PC-3 (cell line): Measurements from ENCODE around the gene WDFY4. TPM values are rescaled to one million over a fixed set of nuclear protein-coding genes. Genes with fewer than 3 reads are reported as not detected.

Experiments used
- ATAC-seq: fragments of 200-7000 bp; cut with Tn5 transposase; 2 replicates; pipeline ENCODE4 v1.9.1; 2020; ENCODE audit warnings: mild to moderate bottlenecking, moderate library complexity
- BruUV-seq: library from RNA; stranded (reverse); fragments of 400-500 nt; replicated peaks from 2 replicates; lab custom pipeline; 2021; lab: Mats Ljungman, UMichigan
- CTCF ChIA-PET: fragments of 300-600 bp; sonication (Branson Sonifier 250); formaldehyde crosslinking; loops from one replicate; lab custom pipeline; 2022; ENCODE audit warnings: antibody characterized with exemption; lab: Charles Lee
- POLR2A ChIA-PET: fragments of 300-600 bp; sonication (Branson Sonifier 250); formaldehyde crosslinking; loops from one replicate; lab custom pipeline; 2022; ENCODE audit warnings: antibody characterized with exemption; ENCODE audit not compliant: unreplicated experiment; lab: Charles Lee
- DNase-seq: peaks from one replicate; pipeline ENCODE4 v3.0.0-alpha.2; 2015
- H2AFZ ChIP-seq: fragments of 300-600 bp; sonication (generic); 2 replicates; pipeline ENCODE4 v1.6.0; 2016; ENCODE audit warnings: antibody characterized with exemption, low read length
- H3F3A ChIP-seq: fragments of 300-600 bp; sonication (generic); one replicate; pipeline ENCODE4 v1.6.0; 2017; ENCODE audit warnings: antibody characterized with exemption, low read length, control low read depth, mild to moderate bottlenecking; ENCODE audit not compliant: unreplicated experiment
- H3K27ac ChIP-seq: fragments of 300-600 bp; sonication (generic); 2 replicates; pipeline ENCODE4 v1.5.1; 2016; ENCODE audit warnings: mild to moderate bottlenecking, low read length
- H3K27me3 ChIP-seq: fragments of 300-600 bp; sonication (generic); 2 replicates; pipeline ENCODE4 v1.6.1; 2016; ENCODE audit warnings: low read length, mixed read lengths
- H3K36me3 ChIP-seq: fragments of 300-600 bp; sonication (generic); 2 replicates; pipeline ENCODE4 v1.6.1; 2016; ENCODE audit warnings: low read depth, mixed run types, low read length, mixed read lengths
- H3K4me1 ChIP-seq: fragments of 300-600 bp; sonication (generic); 2 replicates; pipeline ENCODE4 v1.5.1; 2016; ENCODE audit warnings: low read length; ENCODE audit not compliant: insufficient read depth
- H3K4me2 ChIP-seq: fragments of 300-600 bp; sonication (generic); 2 replicates; pipeline ENCODE4 v1.6.0; 2016; ENCODE audit warnings: low read length
- H3K4me3 ChIP-seq: fragments of 300-600 bp; sonication (generic); 2 replicates; pipeline ENCODE4 v1.5.1; 2016; ENCODE audit warnings: mild to moderate bottlenecking, low read length, mixed read lengths
- H3K79me2 ChIP-seq: fragments of 300-600 bp; sonication (generic); 2 replicates; pipeline ENCODE4 v1.6.1; 2017; ENCODE audit warnings: low read length, mixed read lengths
- H3K9ac ChIP-seq: fragments of 300-600 bp; sonication (generic); 2 replicates; pipeline ENCODE4 v1.6.0; 2016; ENCODE audit warnings: mild to moderate bottlenecking, low read length
- H3K9me2 ChIP-seq: fragments of 300-600 bp; sonication (generic); replicated peaks from 2 replicates; pipeline ENCODE4 v1.6.1; 2016; ENCODE audit warnings: mixed run types, low read length, mixed read lengths
- H3K9me3 ChIP-seq: fragments of 300-600 bp; sonication (generic); 2 replicates; pipeline ENCODE4 v1.6.1; 2016; ENCODE audit warnings: low read length, mixed read lengths
- H4K20me1 ChIP-seq: fragments of 300-600 bp; sonication (generic); 2 replicates; pipeline ENCODE4 v1.6.1; 2016; ENCODE audit warnings: low read length, mixed read lengths
- CTCF ChIP-seq: fragments of 300-600 bp; sonication (generic); conservative IDR thresholded peaks from 2 replicates; pipeline ENCODE4 v1.5.1; 2017; ENCODE audit warnings: antibody characterized with exemption, low read depth, mild to moderate bottlenecking, low read length
- EZH2 ChIP-seq: fragments of 300-600 bp; sonication (generic); IDR thresholded peaks from one replicate; pipeline ENCODE4 v1.6.1; 2017; ENCODE audit warnings: antibody characterized with exemption, mild to moderate bottlenecking, low read length; ENCODE audit not compliant: unreplicated experiment
- EZH2phosphoT487 ChIP-seq: fragments of 300-600 bp; sonication (generic); IDR thresholded peaks from 2 replicates; pipeline ENCODE4 v1.6.1; 2018; ENCODE audit warnings: mild to moderate bottlenecking, antibody characterized with exemption, low read length, borderline replicate concordance
- intact Hi-C: fragments of 100-400 bp; cut with micrococcal nuclease; formaldehyde crosslinking; loops from 2 replicates; pipeline ENCODE4 v1.9.0; 2023
- total RNA-seq: library from RNA; depleted of rRNA; stranded (reverse); fragments of >200 nt; gene quantifications from 2 replicates; pipeline ENCODE4 v1.2.3, GENCODE V29; 2014

The WDFY4 gene
- total RNA-seq, 1 experiment from 2014 or later: not detected

- DNase-seq (no peak), ATAC-seq (no peak)
- Histone ChIP-seq H3K9me2 (no peaks in the 10 kb centered on the region), H3F3A (no peaks in the 10 kb centered on the region), H3K4me2 (no peak overlapping the region), H3K27me3 (peaks cover 59% of the 10 kb centered on the region), H3K9ac (no peak overlapping the region), H3K9me3 (no peaks in the 10 kb centered on the region), H3K79me2 (no peaks in the 10 kb centered on the region), H2AFZ (no peak overlapping the region), H4K20me1 (no peaks in the 10 kb centered on the region), H3K4me1 (no peaks in the 10 kb centered on the region), H3K36me3 (no peaks in the 10 kb centered on the region), H3K27ac (no peak overlapping the region), H3K4me3 (no peak overlapping the region)
- no TSS peak for BruUV-seq
- intact Hi-C loops: no loop called here
- ChIA-PET CTCF (no interaction called here), POLR2A (no interaction called here)
- TF ChIP-seq CTCF: no peak
- no peak for TF ChIP-seq EZH2
- no peak for TF ChIP-seq EZH2phosphoT487
Observed at GRCh38 chr10:49008091-49008490, 323.4 kb downstream of the WDFY4 start.

GRCh38 chr10:49008505-49009198 lies 324.0 kb downstream of the WDFY4 start:
- no peak overlapping the region for H3K27ac ChIP-seq
- H3K36me3 ChIP-seq: no peaks in the 10 kb centered on the region
- no peaks in the 10 kb centered on the region for H3K9me3 ChIP-seq
- peaks cover 65% of the 10 kb centered on the region for H3K27me3 ChIP-seq
- POLR2A ChIA-PET: no interaction called here
- TF ChIP-seq EZH2phosphoT487 (no peak), EZH2 (no peak), CTCF (no peak)
- no peaks in the 10 kb centered on the region for H3F3A ChIP-seq
- CTCF ChIA-PET: no interaction called here
- no peak for ATAC-seq
- H3K4me2 ChIP-seq: no peak overlapping the region
- H3K9ac ChIP-seq: no peak overlapping the region
- no peaks in the 10 kb centered on the region for H3K79me2 ChIP-seq
- H3K9me2 ChIP-seq: no peaks in the 10 kb centered on the region
- no peaks in the 10 kb centered on the region for H4K20me1 ChIP-seq
- no peaks in the 10 kb centered on the region for H3K4me1 ChIP-seq
- no peak overlapping the region for H2AFZ ChIP-seq
- H3K4me3 ChIP-seq: no peak overlapping the region
- intact Hi-C loops: no loop called here
- no peak for DNase-seq
- BruUV-seq: no TSS peak

GRCh38 chr10:49009199-49009979 lies 324.7 kb downstream of the WDFY4 start:
- ChIA-PET POLR2A (no interaction called here), CTCF (no interaction called here)
- intact Hi-C loops: no loop called here
- H4K20me1 ChIP-seq: no peaks in the 10 kb centered on the region
- no peaks in the 10 kb centered on the region for H3F3A ChIP-seq
- no peak overlapping the region for H3K4me3 ChIP-seq
- no peak overlapping the region for H3K4me2 ChIP-seq
- no peaks in the 10 kb centered on the region for H3K79me2 ChIP-seq
- BruUV-seq: no TSS peak
- no peak overlapping the region for H2AFZ ChIP-seq
- H3K9me3 ChIP-seq: no peaks in the 10 kb centered on the region
- H3K9me2 ChIP-seq: no peaks in the 10 kb centered on the region
- H3K36me3 ChIP-seq: no peaks in the 10 kb centered on the region
- no peaks in the 10 kb centered on the region for H3K4me1 ChIP-seq
- H3K27ac ChIP-seq: no peak overlapping the region
- DNase-seq (no peak), ATAC-seq (no peak)
- H3K9ac ChIP-seq: no peak overlapping the region
- H3K27me3 ChIP-seq: peaks cover 72% of the 10 kb centered on the region
- TF ChIP-seq EZH2: no peak
- no peak for TF ChIP-seq EZH2phosphoT487
- no peak for TF ChIP-seq CTCF
